SU-DHL-6 (cell line): Measurements from ENCODE around the gene SLC22A8.

Experiments
- EZH2phosphoT487 ChIP-seq: fragments of 200-600 bp; sonication (generic), shearing (Covaris generic); conservative IDR thresholded peaks from 2 replicates; pipeline ENCODE4 v1.6.1; 2018; ENCODE audit warnings: mild to moderate bottlenecking, antibody characterized with exemption, low read length, moderate library complexity, mixed read lengths
- TF ChIP-seq, protein P1 (sequence below): fragments of 200-600 bp; sonication (generic); IDR thresholded peaks from one replicate; pipeline ENCODE4 v1.5.1; 2017; ENCODE audit warnings: antibody characterized with exemption, mild to moderate bottlenecking, low read length, moderate library complexity; ENCODE audit not compliant: insufficient read depth, poor library complexity, severe bottlenecking

DNA sequence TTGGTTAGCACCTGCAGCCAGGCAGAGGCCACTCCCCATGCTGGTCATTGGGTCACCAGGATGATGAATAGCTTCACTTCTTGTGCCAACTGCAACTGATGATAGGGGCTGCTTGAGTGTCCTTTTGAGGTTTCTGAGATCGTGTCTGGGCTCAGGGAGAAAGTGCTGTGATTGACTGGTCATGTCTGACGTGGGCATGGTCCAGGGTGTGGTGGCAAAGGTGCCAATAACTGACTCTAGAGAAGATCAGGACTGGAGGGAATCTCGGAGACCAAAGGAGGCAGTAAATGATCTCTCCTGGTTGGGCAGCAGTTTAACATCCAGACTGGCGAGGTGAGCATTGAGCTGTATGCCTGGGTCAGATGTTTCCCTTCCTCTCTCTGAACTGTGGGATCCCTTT, 20.9 kb downstream of the SLC22A8 start:
- TF ChIP-seq, protein P1, sequence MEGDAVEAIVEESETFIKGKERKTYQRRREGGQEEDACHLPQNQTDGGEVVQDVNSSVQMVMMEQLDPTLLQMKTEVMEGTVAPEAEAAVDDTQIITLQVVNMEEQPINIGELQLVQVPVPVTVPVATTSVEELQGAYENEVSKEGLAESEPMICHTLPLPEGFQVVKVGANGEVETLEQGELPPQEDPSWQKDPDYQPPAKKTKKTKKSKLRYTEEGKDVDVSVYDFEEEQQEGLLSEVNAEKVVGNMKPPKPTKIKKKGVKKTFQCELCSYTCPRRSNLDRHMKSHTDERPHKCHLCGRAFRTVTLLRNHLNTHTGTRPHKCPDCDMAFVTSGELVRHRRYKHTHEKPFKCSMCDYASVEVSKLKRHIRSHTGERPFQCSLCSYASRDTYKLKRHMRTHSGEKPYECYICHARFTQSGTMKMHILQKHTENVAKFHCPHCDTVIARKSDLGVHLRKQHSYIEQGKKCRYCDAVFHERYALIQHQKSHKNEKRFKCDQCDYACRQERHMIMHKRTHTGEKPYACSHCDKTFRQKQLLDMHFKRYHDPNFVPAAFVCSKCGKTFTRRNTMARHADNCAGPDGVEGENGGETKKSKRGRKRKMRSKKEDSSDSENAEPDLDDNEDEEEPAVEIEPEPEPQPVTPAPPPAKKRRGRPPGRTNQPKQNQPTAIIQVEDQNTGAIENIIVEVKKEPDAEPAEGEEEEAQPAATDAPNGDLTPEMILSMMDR = no peak
- no peak for TF ChIP-seq EZH2phosphoT487
